HG02571 (cell line): ENCODE results near the gene TF.

Source experiments
- ATAC-seq: cut with Tn5 transposase; IDR thresholded peaks from one replicate; pipeline ENCODE4 v1.9.1; 2021; ENCODE audit warnings: mild to moderate bottlenecking, moderate library complexity; ENCODE audit not compliant: unreplicated experiment

TF gene

GRCh38 chr3:133833880-133834620 is 87.9 kb downstream of the TF start:
- ATAC-seq: no peak

GRCh38 chr3:133834621-133835417 is 88.6 kb downstream of the TF start:
- no peak for ATAC-seq

GRCh38 chr3:133835418-133835743 is 89.2 kb downstream of the TF start:
- ATAC-seq: no peak

GRCh38 chr3:133835961-133836360 is 89.8 kb downstream of the TF start:
- ATAC-seq: no peak

GRCh38 chr3:133836497-133837158 is 90.4 kb downstream of the TF start:
- ATAC-seq: no peak

GRCh38 chr3:133837487-133838295 is 91.5 kb downstream of the TF start:
- no peak for ATAC-seq

- ATAC-seq: no peak
These were observed 92.2 kb downstream of the TF start for GRCh38 chr3:133838296-133838789.

GRCh38 chr3:133838916-133839800 is 93.0 kb downstream of the TF start:
- no peak for ATAC-seq

- no peak for ATAC-seq
These were observed 94.0 kb downstream of the TF start for GRCh38 chr3:133840055-133840737.

- no peak for ATAC-seq
These were observed 94.6 kb downstream of the TF start for GRCh38 chr3:133840767-133841166.

GRCh38 chr3:133841196-133841595 is 95.0 kb downstream of the TF start:
- ATAC-seq: no peak

- ATAC-seq: no peak
These were observed 96.0 kb downstream of the TF start for GRCh38 chr3:133842158-133842557.

GRCh38 chr3:133843634-133844033 is 97.4 kb downstream of the TF start:
- no peak for ATAC-seq

- no peak for ATAC-seq
These were observed 98.9 kb downstream of the TF start for GRCh38 chr3:133845127-133845526.
